ENCODE measurements around the gene NDST3. TPM values are rescaled to one million over a fixed set of nuclear protein-coding genes. Genes with fewer than 3 reads are reported as not detected.

NDST3 gene
- total and polyA plus RNA-seq, 12 donors, result 0.10 to 0.70 (median 0.35) TPM; not detected in 3

DNA sequence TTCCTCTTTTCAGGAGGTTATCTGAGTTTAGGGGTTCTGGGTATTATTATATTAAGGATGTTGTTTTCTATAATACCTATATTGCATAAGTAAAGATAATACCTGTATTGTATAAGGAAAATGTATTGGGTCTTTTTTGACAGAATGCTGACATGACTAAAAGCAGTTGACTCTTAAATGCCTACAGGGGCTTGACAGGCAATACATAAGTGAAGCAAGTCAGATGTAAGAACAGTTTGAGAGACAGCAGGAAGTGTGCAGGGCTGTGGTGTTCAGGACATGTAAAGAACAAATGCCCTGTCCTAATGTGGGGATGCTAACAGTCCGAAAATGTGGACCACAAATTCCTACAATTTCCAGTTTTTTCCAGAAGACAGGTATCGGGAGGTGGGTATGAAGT, 30.2 kb upstream of the NDST3 start:
- Histone ChIP-seq H3K4me1 (replicated peaks in 1 of 2) (no peaks in the 10 kb centered on the region), H3K27me3 (no peaks in the 10 kb centered on the region), H3K4me3 (no peak overlapping the region), H3K9me3 (replicated peaks in 1 of 3) (no peaks in the 10 kb centered on the region), H3K36me3 (replicated peaks in 1 of 2) (no peaks in the 10 kb centered on the region), H3K27ac (no peak overlapping the region)
- DNase-seq, result no peak
- intact Hi-C loops (cut with DNase I), result no loop called here
- WGBS, 4 donors, result 58 to 73% (median 63%) methylated on average over 2 of the region's 2 CpGs
- TF ChIP-seq, protein P1, sequence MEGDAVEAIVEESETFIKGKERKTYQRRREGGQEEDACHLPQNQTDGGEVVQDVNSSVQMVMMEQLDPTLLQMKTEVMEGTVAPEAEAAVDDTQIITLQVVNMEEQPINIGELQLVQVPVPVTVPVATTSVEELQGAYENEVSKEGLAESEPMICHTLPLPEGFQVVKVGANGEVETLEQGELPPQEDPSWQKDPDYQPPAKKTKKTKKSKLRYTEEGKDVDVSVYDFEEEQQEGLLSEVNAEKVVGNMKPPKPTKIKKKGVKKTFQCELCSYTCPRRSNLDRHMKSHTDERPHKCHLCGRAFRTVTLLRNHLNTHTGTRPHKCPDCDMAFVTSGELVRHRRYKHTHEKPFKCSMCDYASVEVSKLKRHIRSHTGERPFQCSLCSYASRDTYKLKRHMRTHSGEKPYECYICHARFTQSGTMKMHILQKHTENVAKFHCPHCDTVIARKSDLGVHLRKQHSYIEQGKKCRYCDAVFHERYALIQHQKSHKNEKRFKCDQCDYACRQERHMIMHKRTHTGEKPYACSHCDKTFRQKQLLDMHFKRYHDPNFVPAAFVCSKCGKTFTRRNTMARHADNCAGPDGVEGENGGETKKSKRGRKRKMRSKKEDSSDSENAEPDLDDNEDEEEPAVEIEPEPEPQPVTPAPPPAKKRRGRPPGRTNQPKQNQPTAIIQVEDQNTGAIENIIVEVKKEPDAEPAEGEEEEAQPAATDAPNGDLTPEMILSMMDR (IDR thresholded peaks at IDR 0.05), result no peak
- no peak for TF ChIP-seq POLR2A (IDR thresholded peaks at IDR 0.05)

DNA sequence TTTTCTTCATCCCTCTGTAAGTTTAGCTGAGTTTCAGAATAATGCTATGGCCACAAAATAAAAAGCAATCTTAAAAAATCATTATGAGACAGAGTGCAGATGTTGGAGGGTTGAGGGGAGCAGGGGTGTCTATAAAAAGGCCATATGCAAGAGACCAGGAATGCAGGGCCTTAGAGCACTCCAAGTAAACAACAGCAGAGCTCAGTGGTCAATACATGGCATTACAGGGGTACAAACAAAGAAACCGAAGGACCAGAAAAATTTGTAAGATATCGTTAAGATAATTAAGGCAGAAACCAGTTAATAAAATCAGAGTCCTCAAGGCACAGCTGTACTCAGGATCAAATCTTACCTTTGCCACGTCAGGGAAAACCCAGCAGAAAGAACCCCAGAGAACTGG, 28.4 kb upstream of the NDST3 start:
- TF ChIP-seq, protein P1 (IDR thresholded peaks at IDR 0.05), result no peak
- TF ChIP-seq POLR2A (IDR thresholded peaks at IDR 0.05), result no peak
- no peaks in the 10 kb centered on the region for H3K4me1 ChIP-seq (replicated peaks in 1 of 2)
- no peak overlapping the region for H3K4me3 ChIP-seq
- DNase-seq, result no peak
- H3K27me3 ChIP-seq, result no peaks in the 10 kb centered on the region
- H3K27ac ChIP-seq, result no peak overlapping the region
- H3K9me3 ChIP-seq (replicated peaks in 1 of 3), result no peaks in the 10 kb centered on the region
- H3K36me3 ChIP-seq (replicated peaks in 1 of 2), result no peaks in the 10 kb centered on the region
- intact Hi-C loops (cut with DNase I), result no loop called here
- WGBS, 4 donors, result 52 to 80% (median 73%) methylated on average over 3 of the region's 3 CpGs

DNA sequence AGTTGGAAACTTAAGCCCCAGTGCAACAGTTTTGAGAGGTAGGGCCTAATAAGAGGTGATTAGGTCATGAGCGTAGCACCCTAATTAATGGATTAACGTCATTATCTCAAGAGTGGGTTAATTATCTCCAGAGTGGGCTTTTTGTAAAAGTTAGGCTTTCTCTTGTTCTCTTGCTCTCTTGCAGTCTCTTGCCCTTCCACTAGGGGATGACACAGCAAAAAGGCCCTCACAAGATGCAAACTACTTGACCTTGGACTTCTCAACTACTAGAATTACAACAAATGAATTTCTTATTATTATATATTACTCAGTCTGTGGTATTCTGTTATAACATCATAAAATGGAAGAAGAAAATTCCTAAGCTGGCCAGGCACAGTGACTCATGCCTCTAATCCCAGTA, 22.1 kb upstream of the NDST3 start:
- H3K27me3 ChIP-seq, result no peaks in the 10 kb centered on the region

DNA sequence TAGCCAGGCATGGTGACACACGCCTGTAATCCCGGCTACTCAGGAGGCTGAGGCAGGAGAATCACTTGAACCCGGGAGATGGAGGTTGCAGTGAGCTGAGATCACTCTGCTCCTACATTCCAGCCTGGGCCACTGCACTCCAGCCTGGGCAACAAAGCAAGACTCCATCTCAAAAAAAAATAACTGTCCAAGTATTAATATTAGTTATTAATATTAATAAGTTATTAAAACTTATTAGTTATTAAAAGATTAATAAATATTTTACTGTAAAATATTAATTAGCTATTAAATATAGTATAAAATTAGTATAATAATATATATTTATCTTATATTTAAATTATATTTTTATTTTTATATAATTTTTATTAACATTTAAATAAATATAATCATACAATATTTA, 19.5 kb upstream of the NDST3 start:
- intact Hi-C loops (cut with DNase I), result no loop called here
- Histone ChIP-seq H3K27me3 (no peaks in the 10 kb centered on the region), H3K27ac (no peak overlapping the region), H3K4me1 (replicated peaks in 1 of 2) (no peaks in the 10 kb centered on the region), H3K4me3 (no peak overlapping the region), H3K36me3 (replicated peaks in 1 of 2) (no peaks in the 10 kb centered on the region), H3K9me3 (replicated peaks in 1 of 3) (no peaks in the 10 kb centered on the region)
- TF ChIP-seq POLR2A (IDR thresholded peaks at IDR 0.05), result no peak
- TF ChIP-seq, protein P1 (IDR thresholded peaks at IDR 0.05), result no peak
- no peak for DNase-seq
- 82 to 86% (median 82%) methylated on average over 3 of the region's 3 CpGs for WGBS, 4 donors

More for the DNA sequence above, 22.1 kb upstream of the NDST3 start:
- H3K4me1 ChIP-seq (replicated peaks in 1 of 2), result no peaks in the 10 kb centered on the region
- no peak for DNase-seq
- H3K4me3 ChIP-seq, result no peak overlapping the region
- intact Hi-C loops (cut with DNase I), result no loop called here
- no peaks in the 10 kb centered on the region for H3K9me3 ChIP-seq (replicated peaks in 1 of 3)
- H3K36me3 ChIP-seq (replicated peaks in 1 of 2), result no peaks in the 10 kb centered on the region
- WGBS, 4 donors, result 78 to 86% (median 79%) methylated on average over 2 of the region's 2 CpGs
- no peak overlapping the region for H3K27ac ChIP-seq
- TF ChIP-seq, protein P1 (IDR thresholded peaks at IDR 0.05), result no peak
- TF ChIP-seq POLR2A (IDR thresholded peaks at IDR 0.05), result no peak

Measured in adrenal gland (tissue), 12 donors.